Epithelial cell of prostate (primary cell): ENCODE data around the gene PIEZO1.

Experiments used
- DNase-seq: peaks from one replicate; pipeline ENCODE4 v3.0.0-alpha.2; 2011; ENCODE audit warnings: low read depth, low spot score
- H3K27ac ChIP-seq: fragments of 450-650 bp; 2 replicates; pipeline ENCODE4 v1.5.1; 2017; ENCODE audit warnings: mild to moderate bottlenecking

The PIEZO1 gene

GRCh38 chr16:88754912-88755744 lies 29.9 kb downstream of the PIEZO1 start:
- H3K27ac ChIP-seq = peak overlapping the region; percentile 61
- DNase-seq = no peak

DNA sequence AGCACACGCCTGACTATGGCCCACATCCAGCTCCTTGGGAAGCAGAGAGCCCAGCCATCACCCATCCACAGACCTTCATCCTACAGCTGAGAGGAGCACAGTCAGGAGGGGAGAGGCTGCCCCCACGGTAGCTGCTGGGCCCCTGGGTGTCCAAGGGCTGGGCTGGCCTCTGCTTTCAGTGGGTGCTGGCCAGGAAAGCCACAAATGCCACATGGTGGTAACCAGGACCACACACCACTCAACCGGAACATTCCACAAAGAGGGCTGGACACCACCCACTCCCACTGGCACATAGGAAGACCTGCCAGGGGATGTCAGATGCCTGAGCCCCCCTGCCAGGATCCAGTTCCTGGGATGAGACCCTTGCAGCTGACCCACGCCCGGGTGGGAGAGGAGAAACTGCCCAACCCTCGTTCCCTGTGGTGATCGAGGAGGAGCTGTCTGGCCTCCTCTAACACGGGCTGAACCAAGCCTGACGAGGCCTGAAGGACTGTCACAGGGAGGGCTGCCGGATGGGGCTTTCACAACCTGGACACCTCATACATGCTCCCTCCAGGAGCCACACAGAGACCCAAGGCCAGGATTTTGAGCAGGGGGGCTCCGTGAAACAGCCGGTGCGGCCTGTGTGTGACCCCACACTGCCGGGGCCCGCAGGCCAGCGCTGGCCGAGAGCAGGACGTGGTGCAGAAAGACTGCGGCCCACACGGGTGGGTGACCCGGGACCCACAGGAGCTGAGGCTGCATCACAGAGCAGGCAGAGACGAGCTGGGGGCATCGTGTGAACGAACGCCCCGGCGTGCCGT lies 30.7 kb downstream of the PIEZO1 start:
- H3K27ac ChIP-seq = peak overlapping the region; percentile 61
- DNase-seq = no peak

GRCh38 chr16:88753602-88754001 lies 31.4 kb downstream of the PIEZO1 start:
- no peak for DNase-seq
- no peak overlapping the region for H3K27ac ChIP-seq

- DNase-seq = no peak
- H3K27ac ChIP-seq = no peak overlapping the region
Observed at GRCh38 chr16:88753191-88753590, 31.8 kb downstream of the PIEZO1 start.

DNA sequence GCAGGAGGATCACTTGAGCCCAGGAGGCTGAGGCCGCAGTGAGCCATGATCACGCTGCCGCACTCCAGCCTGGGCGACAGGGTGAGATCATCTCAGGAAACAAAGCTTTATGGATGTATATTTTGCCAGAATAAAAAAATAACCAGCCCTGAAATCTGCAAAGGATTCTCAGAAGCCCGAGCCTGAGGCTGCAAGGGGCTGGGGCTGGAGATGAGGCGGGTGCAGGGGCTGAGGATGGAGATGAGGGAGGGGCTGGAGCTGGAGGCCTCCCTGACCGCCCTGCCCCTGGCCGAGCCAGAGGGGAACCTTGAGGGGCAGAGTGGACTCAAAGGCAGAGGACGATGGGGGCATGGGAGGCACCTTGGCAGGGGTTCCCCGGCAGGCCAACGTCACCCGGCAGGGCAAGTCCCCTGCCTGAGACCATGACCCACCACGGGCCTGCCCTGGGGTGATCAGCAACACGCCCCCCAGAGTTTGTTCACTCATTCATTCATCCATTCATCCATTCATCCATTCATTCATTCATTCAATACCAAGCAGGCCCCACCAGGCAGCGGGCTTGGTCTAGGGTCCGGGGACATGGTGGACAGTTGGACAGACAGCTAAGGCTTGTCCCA lies 32.5 kb downstream of the PIEZO1 start:
- no peak overlapping the region for H3K27ac ChIP-seq
- no peak for DNase-seq

DNA sequence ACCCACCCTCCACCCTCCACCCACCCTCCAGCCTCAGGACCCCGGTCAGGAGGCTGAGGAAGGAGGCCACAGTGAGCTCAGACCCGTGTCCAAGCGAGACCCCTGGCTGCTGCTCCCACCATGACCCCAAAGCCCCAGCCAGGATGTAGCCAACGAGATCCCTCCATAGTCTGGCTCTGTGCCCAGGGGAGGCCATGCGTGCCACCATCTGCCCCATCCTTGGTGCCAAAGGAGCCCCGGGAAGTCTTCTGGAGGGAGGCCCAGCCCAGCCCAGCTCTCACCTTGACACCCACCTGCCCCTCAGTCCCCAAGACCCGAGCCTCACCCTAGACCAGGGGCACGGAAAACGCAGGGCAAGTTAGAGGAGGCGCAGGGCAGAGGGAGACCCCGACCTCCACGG lies 34.2 kb downstream of the PIEZO1 start:
- no peak for DNase-seq
- no peak overlapping the region for H3K27ac ChIP-seq

DNA sequence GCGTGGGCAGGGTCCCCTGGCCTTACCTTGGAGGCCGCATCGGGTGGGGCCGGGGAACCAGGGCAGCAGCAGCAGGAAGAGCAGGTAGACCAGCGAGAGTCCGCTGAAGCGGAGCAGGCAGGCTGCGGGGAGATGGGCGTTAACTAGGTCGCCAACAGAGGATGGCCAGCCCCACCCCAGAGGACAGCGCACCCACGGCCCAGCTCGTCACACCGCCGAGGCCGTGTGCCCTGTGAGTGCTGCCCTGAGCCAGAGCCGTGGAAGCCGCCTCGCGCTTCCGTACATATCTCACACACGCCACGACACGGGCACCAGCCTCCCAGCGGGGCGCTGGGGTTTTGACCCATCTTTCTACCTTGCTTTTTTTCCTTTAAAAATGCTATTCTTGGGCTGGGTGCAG lies 35.7 kb downstream of the PIEZO1 start:
- no peak overlapping the region for H3K27ac ChIP-seq
- no peak for DNase-seq

GRCh38 chr16:88748364-88748763 lies 36.7 kb downstream of the PIEZO1 start:
- no peak for DNase-seq
- H3K27ac ChIP-seq = no peak overlapping the region

GRCh38 chr16:88747588-88748301 lies 37.3 kb downstream of the PIEZO1 start:
- no peak for DNase-seq
- H3K27ac ChIP-seq = no peak overlapping the region

- DNase-seq = no peak
Observed at GRCh38 chr16:88746506-88746905, 38.5 kb downstream of the PIEZO1 start.

GRCh38 chr16:88744577-88745521 lies 40.2 kb downstream of the PIEZO1 start:
- DNase-seq = no peak
- no peak overlapping the region for H3K27ac ChIP-seq

More at GRCh38 chr16:88746506-88746905, 38.5 kb downstream of the PIEZO1 start:
- H3K27ac ChIP-seq = no peak overlapping the region

DNA sequence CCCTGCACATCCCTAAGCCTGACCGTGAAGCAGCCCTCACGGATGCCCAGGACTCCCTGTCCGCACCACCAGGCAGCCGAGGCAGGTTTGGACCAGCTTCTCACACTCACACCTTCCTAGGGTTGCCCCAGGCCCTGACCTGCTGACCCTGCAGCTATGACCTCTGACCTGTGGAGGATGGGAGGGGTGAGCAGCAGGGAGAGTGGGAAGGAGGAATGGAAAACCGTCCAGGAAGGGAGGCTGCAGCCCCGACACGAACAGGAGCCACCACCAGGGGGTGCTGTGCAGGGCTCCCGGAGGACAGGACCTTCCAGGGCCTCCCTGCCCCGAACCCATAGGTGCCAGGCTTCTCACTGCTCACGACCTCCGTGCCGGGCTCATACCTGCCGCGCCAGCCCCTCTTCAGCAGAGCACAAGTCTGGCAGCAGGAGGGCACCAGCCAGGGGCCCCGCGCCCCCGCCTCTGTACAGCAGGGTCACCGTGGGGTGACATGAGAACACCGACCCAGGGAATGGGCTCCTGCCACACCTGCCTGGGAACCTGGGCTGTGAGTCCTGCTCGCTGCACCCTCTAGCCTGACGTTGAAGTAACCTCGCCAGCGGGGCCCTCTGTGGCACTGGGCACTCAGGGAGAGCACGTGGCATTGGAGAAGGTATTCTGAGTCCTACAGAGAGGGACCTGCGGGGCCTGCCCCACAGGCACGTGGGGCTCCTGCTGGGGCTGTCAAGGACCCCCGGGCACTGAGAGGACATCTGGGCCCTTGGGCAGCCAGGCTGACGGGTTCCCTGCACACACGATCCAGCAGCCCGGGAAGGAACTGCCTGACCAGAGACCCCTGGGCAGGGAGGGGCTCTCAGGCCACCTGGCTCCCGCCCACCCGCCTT lies 41.1 kb downstream of the PIEZO1 start:
- DNase-seq = no peak
- H3K27ac ChIP-seq = no peak overlapping the region

GRCh38 chr16:88742896-88743605 lies 42.0 kb downstream of the PIEZO1 start:
- no peak for DNase-seq
- no peak overlapping the region for H3K27ac ChIP-seq

- DNase-seq = no peak
- H3K27ac ChIP-seq = no peak overlapping the region
Observed at GRCh38 chr16:88741368-88741767, 43.7 kb downstream of the PIEZO1 start.

GRCh38 chr16:88740727-88741055 lies 44.3 kb downstream of the PIEZO1 start:
- H3K27ac ChIP-seq = no peak overlapping the region
- DNase-seq = no peak

GRCh38 chr16:88739977-88740726 lies 44.9 kb downstream of the PIEZO1 start:
- no peak for DNase-seq
- H3K27ac ChIP-seq = no peak overlapping the region
